ENCODE measurements around the gene HTD2.

DNA sequence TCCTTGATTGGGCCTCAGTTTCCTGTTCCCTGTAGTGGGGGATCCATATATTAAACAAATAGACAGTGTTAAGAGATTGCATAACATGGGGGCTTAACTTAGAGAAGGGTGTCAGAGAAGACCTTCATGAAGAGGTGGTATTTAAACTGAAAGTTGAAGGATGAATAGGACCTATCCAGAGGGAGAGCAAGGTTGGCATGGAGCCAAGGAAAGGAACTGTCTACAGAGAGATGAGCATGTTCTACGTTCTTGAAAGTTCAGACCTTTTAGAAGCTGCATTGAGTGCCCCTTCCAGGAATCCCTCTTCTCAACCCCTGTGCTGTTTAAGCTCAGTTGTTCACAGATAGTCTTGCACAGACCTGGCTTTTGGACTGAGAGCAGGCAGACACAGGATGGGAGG lies 2.4 kb downstream of the HTD2 start:
- TF ChIP-seq EZH2 (IDR thresholded peaks at IDR 0.05; ENCODE audit: borderline replicate concordance, insufficient read depth, low read depth, low read length, poor library complexity, severe bottlenecking) = no peak
- TF ChIP-seq, protein P1, sequence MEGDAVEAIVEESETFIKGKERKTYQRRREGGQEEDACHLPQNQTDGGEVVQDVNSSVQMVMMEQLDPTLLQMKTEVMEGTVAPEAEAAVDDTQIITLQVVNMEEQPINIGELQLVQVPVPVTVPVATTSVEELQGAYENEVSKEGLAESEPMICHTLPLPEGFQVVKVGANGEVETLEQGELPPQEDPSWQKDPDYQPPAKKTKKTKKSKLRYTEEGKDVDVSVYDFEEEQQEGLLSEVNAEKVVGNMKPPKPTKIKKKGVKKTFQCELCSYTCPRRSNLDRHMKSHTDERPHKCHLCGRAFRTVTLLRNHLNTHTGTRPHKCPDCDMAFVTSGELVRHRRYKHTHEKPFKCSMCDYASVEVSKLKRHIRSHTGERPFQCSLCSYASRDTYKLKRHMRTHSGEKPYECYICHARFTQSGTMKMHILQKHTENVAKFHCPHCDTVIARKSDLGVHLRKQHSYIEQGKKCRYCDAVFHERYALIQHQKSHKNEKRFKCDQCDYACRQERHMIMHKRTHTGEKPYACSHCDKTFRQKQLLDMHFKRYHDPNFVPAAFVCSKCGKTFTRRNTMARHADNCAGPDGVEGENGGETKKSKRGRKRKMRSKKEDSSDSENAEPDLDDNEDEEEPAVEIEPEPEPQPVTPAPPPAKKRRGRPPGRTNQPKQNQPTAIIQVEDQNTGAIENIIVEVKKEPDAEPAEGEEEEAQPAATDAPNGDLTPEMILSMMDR (IDR thresholded peaks at IDR 0.05) = no peak

Measured in B cell (primary cell).